ENCODE results near the gene IGLON5.

IGLON5 gene

DNA sequence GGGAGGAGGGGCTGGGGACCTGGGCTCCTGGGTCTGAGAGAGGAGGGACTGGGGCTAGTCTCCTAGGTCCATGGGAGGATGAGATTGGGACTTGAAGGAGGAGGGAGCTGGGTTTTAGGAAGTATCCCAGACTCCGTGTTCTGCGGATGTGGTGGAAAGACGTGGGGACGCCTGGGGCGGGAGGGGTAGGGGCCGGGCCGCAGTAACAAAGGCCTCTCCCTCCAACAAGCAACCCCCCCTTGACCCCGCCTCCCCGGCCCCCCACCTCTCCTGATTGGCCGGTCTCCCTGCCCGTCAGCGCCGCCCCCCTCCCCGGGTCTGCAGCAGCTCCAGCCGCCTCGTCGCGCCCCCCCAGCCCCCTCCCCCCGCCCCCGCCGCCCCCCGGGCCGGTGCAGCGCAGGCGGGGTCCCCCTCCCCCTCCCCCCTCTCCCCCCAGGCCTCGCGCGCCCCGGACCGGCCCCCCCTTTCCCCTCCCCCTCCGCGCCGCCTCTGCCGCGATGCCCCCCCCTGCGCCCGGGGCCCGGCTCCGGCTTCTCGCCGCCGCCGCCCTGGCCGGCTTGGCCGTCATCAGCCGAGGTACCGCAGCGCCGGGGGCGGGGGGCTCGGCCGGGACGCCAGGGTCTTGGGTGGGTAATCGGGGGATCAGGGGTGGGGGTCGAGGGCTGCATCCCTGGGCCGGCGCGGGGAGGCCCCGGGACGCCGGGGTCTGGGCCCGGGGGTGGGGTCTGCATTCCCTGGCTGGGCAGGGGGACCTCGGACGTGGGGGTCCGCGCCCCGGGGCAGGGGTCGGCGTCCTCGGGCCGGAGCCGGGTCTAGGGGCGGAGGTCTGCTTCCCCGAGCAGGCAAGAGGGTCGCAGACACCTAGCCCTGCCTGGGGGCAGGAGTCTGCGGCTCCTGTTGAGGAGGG is at the start of gene IGLON5:
Gene IGLON5 (plus strand): TSS at position 294 of the 907 bp plus-strand sequence. CDS start 204 bp downstream, at position 498.
- TF ChIP-seq, protein P1, sequence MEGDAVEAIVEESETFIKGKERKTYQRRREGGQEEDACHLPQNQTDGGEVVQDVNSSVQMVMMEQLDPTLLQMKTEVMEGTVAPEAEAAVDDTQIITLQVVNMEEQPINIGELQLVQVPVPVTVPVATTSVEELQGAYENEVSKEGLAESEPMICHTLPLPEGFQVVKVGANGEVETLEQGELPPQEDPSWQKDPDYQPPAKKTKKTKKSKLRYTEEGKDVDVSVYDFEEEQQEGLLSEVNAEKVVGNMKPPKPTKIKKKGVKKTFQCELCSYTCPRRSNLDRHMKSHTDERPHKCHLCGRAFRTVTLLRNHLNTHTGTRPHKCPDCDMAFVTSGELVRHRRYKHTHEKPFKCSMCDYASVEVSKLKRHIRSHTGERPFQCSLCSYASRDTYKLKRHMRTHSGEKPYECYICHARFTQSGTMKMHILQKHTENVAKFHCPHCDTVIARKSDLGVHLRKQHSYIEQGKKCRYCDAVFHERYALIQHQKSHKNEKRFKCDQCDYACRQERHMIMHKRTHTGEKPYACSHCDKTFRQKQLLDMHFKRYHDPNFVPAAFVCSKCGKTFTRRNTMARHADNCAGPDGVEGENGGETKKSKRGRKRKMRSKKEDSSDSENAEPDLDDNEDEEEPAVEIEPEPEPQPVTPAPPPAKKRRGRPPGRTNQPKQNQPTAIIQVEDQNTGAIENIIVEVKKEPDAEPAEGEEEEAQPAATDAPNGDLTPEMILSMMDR (IDR thresholded peaks at IDR 0.05; ENCODE audit: insufficient read depth, missing control alignments): no peak
- peak; percentile 88 for DNase-seq (ENCODE audit: insufficient read length, low spot score)
- FAIRE-seq: no peak

DNA sequence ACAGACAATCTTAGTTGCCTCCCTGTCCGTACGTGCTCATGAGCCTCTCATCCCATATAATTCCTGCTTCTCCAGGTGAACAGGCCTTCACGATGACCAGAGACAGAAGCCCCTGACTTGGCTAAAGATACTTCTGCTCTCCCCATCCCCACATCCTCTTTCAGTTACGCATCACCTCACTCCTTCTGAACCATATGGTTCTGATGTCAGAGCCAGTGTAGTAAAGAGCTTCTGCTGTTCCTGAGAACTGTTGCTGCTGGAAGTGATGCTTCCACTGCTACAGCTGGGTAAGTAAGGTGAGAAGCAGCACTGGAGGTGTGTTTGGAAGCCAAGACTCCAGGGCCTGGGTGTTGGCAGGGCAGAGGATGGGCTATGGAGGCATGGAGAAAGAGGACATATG is 47.6 kb upstream of the IGLON5 start:
- FAIRE-seq (no peak), DNase-seq (ENCODE audit: insufficient read length, low spot score) (no peak)
- TF ChIP-seq, protein P1 (IDR thresholded peaks at IDR 0.05; ENCODE audit: insufficient read depth, missing control alignments): no peak

DNA sequence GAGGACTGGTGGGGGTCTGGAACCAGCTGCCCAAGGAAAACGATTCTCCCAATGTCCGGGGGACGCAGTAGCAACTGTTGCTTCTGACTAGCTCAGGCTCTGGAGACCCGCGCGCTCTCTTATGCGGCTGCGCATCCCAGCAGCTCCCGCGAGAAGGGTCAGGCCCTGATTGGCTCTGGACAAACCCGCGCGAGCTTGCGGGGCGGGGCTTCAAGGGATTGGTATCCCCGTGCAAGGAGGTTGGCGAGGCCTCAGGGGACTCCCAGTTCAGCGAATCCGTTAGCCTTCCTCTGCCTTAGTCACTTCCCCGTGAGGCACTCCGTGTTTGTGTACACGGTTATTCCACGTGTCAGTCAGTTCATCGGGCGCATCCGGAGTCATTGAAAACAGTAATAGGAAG is 40.4 kb upstream of the IGLON5 start:
- FAIRE-seq (no peak), DNase-seq (ENCODE audit: insufficient read length, low spot score) (no peak)
- TF ChIP-seq, protein P1 (IDR thresholded peaks at IDR 0.05; ENCODE audit: insufficient read depth, missing control alignments): no peak

DNA sequence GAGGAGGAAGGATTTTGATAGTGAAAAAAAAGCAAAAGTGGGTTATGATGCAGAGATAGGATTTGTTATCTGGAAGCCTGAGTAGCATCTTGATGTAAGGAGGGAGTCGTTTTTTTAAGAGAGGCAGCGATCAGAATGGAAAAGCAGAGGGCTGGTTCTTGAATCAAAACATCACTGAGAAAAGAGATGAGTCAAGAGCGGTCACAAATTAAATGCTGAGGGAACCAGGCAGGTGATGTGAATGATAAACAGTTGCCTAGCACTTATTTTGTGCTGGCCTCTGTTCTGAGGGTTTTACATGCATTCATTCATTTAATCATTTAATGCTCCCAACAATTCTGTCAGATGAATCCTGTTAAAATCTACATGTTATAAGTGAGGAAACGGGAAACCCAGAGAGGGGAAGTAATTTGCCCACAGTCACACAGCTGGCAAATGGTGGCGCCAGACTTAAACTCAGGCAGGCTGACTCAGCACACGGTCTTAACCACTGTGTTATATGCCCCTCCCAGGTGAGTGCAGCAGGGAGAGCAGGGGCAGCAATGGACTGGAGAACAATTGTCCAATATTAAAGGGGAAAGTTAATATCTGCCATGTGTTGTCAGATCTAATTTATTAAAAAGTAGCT is 39.1 kb upstream of the IGLON5 start:
- TF ChIP-seq, protein P1 (IDR thresholded peaks at IDR 0.05; ENCODE audit: insufficient read depth, missing control alignments): no peak
- DNase-seq (ENCODE audit: insufficient read length, low spot score) (no peak), FAIRE-seq (no peak)

DNA sequence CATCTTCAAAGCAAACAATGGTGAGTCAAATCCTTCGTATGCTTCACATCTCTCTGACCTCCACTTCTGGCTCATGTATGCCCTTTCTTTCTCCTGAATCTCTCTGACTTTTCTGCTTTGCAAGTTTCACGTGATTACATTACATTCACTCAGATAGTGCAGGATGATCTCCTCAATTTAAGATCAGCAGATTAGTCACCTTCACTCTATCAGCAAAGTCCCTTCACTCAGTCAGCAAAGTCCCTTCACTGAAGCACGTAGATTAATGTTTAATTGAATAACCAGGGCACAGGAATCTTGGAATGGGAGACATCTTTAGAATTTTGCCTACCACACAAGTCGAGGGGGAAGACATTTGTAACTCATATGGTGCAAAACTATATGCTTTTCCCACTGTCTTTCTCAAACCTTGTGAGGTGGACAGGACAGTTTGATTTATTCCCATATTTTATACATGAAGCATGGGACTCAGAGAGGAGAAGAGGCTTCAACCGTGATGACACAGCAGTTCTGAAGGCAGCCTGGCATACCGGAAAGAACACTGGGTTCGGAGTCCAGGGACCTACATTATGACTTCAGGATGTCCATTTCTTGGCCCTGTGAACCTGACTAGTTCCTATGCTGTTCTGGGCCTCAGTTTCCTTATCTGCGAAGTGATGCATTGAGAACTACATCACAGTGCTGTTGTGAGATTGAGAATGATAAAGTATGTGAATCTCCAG is 37.2 kb upstream of the IGLON5 start:
- FAIRE-seq: no peak
- no peak for DNase-seq (ENCODE audit: insufficient read length, low spot score)
- TF ChIP-seq, protein P1 (IDR thresholded peaks at IDR 0.05; ENCODE audit: insufficient read depth, missing control alignments): no peak

DNA sequence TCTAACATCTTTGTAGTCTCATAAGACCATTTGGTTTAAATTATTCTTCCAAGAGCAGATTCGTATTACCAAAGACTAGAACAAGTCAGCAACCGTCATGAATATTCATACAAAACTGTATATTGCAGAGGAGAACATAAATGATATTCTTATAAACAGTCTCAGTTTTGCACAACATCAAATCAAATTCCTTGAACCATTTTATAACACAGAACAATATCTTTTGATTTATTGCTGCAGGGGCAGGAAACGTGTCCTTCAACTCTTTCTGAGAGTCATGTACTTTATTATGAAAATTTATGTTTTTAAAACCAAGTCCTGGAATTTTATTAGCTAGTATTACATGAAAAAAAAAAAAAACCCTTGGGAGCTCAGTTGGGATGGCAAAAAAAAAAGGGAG is 34.3 kb upstream of the IGLON5 start:
- no peak for FAIRE-seq

More for the DNA sequence above, 34.3 kb upstream of the IGLON5 start:
- no peak for DNase-seq (ENCODE audit: insufficient read length, low spot score)
- TF ChIP-seq, protein P1 (IDR thresholded peaks at IDR 0.05; ENCODE audit: insufficient read depth, missing control alignments): no peak
